Ecto neural progenitor cell (in vitro differentiated cells): ENCODE measurements around the gene YWHAH.

Experiments used
- DNase-seq: peaks from one replicate; pipeline ENCODE4 v3.0.0-alpha.2; 2018; ENCODE audit warnings: low spot score

The YWHAH gene

GRCh38 chr22:31950226-31950625, 5.9 kb downstream of the YWHAH start:
- no peak for DNase-seq

GRCh38 chr22:31951194-31952093, 7.1 kb downstream of the YWHAH start:
- DNase-seq = no peak

DNA sequence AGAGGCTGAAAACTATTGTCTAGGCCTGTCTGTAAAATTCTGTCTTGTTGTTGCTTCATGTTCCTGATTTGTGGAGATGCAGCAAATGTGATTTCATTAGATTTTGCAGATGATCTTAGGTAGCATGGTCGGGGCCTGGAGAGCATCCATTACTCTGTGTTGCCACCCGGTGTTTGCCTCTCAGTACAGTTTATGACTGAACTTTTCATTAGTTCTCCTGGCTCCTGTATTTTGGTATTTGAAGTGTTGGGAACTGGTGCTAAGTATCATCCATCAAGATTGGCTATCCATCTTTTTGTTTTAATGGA, 7.7 kb downstream of the YWHAH start:
- DNase-seq = no peak

- DNase-seq = no peak
Observed at GRCh38 chr22:31952472-31952871, 8.1 kb downstream of the YWHAH start.

DNA sequence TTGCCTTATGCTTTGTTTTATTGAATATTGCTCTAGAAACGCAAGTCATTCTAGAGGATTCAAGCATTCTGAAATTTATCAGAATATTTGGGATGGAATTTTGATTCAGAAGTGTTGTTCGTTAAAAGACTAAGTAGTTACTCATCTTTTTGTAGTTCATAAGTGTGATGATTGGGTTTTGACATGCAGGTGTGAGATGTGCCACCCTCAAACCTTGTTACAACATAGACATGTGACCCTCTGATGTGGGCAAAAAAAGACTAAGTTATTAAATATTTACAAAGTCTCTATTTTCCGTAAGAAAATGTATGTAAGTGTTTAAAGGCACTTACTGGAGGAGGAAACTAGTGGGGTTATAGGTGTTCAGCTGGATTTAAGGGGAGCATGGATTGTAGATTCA, 8.9 kb downstream of the YWHAH start:
- no peak for DNase-seq

DNA sequence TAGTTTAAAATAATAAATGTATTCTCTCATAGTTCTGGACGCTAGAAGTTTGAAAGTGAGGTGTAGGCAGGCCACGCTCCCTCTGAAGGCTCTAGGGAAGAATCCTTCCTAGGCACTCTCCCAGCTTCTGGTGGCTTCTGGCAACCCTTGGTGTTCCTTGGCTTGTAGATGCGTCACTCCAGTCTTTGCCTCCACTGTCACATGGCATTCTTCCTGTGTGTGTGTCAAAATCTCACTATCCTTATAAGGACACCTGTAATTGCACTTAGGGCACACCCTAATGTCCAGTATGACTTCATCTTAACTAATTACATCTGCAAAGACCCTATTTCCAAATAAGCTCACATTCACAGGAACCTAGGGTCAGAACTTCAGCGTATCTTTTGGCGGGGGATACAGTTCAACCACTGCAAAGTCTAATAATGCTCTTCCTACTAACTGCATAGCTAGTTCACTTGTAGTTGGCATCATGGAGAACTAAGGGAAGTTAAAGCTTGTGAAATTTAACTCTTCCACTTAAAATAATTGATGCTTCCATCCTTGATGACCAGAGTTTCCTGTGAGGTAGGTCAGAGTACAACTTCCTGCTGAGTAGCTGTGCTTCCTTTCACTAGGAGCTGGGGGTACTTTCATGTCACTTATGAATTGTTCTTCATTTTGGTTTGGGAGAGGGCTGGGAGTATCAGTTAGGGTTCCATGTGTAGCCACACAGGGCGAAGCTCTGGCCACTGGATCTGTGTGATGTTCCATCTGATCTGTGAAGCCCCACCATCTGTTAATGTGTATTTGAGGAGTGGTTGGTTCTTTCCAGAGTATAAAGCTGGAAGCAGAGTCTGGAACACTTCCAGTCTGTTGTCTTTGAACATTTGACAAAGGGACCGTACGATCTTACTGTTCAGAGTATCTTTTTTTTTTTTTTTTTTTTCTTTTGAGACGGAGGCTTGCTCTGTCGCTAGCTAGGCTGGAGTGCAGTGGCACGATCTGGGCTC, 10.5 kb downstream of the YWHAH start:
- DNase-seq = no peak

GRCh38 chr22:31956360-31956759, 12.0 kb downstream of the YWHAH start:
- DNase-seq = no peak

DNA sequence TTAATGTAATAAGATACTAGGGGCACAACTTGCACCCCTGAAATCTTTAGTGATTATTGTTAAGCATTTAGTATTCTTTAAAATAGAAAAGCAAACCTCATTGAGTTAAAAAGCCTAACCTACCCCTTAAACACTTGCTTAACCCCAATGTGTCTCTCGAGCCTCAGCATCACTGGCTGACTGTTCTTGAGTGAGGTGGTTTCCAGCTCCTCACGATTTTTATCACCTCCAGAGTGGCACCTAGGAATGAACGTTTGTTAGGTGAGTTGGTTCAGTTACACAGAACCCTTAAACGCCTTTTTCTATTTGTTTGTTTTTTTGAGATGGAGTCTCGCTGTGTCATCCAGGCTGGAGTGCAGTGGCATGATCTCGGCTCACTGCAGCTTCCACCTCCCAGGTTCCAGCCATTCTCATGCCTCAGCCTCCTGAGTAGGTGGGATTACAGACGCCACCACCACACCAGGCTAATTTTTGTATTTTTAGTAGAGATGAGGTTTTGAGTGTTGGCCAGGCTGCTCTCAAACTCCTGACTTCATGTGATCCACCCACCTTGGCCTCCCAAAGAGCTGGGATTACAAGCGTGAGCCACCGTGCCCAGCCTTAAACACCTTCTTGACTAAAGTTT, 13.7 kb downstream of the YWHAH start:
- no peak for DNase-seq

GRCh38 chr22:31958625-31959239, 14.4 kb downstream of the YWHAH start:
- no peak for DNase-seq

DNA sequence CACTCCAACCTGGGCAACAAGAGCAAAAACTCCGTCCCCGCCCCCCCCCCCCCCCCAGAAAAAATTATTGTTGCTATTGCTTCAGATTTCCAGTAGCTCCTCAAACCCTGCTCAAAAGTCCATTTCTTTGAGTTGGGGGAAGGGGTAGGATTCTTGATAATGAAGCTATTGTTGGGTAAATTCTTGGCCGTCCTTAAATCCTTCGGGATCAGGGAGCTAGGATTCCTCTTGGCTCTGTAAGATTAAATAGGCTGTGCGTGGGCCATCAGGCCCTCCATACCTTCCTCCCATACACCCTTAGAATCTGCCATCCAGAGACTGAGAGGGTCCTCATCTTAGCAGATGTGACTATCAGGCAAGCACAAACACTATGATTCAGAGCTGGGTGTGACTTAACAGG, 16.4 kb downstream of the YWHAH start:
- no peak for DNase-seq

DNA sequence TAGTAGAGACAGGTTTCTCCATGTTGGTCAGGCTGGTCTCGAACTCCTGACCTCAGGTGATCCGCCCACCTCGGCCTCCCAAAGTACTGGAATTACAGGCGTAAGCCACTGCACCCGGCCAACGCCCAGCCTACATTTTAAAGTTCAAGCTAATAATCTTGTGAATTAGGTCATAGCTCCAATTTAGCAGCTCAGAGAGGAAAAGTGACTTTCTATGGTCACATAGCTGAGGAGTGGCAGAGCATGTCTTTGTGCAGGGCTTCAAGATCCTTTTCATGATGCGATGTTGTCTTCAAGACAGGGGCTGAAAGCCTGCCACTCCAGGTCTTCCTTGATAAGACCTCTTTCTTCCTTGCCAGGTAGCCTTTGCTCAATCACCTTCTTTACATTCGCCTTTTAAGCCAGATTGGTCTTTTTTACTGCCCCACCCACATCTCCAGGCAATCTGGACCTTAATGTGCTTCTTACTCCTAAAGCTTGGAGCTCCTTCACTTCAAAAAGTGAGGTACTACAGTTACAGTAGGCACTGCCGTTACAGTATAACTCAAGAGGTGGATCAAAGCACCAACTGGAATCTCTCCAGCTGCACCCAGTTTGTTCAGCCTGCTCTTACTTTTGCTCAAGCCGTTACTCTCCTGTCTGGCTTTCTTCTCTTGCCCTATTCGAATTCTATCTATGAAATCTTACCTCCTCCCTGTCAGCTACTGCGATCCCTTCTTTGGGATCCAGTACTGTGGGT, 18.2 kb downstream of the YWHAH start:
- DNase-seq = no peak

DNA sequence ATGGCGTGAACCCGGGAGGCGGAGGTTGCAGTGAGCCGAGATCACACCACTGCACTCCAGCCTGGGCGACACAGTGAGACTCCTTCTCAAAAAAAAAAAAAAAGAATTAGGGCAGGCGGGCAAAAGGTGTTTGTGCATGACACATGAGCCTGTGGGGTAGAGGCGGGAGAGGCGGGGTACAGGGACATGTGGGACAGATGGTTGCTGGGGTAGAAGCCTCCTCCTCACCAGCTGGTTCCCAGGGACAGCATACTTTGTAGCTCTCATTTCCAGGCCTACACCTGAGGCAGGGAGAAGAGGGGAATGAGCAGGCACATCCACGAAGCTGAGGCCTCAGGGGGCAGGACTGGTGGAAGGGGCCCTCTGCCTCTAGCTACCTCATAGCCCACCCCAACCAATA, 23.7 kb downstream of the YWHAH start:
- no peak for DNase-seq

GRCh38 chr22:31969789-31970489, 25.6 kb downstream of the YWHAH start:
- DNase-seq = peak; percentile 77

- peak; percentile 97 for DNase-seq
Observed at GRCh38 chr22:31970490-31971444, 26.4 kb downstream of the YWHAH start.

DNA sequence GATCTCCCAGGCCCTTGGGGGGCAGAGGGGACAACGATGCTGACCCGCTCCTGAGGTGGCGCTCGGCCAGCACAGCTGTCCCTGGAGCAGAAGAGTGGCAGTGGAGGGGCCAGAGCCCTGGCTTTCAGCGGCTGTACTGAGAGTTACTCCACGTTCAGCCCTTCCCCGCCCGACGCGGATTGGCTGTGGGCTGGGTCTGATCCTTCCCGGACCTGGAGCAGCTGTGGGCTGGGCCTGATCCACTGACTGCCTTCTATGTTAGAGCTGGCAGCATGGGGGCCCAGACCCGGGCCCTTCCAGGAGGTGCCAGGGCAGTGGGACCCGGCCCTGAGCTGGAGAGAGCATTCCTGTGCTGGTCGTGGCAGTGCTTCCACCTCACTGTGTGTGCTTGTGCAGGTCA, 27.8 kb downstream of the YWHAH start:
- no peak for DNase-seq

- no peak for DNase-seq
Observed at GRCh38 chr22:31973739-31974138, 29.4 kb downstream of the YWHAH start.

GRCh38 chr22:31977141-31977841, 33.0 kb downstream of the YWHAH start:
- DNase-seq = peak; percentile 87

DNA sequence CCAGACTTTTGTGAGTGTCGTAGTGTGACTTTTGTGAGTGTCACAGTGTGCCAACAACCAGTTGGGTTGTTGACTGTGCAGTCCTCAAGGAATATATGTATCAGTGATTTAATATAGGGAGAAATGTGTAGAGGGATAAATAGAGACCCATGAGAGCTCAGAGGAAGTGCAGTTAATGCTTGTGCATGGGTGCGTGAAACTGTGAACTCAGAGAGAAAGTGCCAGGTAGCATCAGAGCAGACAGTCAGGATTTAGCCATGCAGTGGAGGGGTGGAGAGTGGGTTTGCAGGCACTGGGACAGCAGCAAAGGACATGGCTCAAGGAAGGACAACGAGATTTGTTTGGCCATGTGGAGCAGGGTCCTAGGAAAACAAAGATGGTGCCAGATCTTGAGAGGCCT, 33.6 kb downstream of the YWHAH start:
- no peak for DNase-seq

GRCh38 chr22:31980628-31981027, 36.3 kb downstream of the YWHAH start:
- DNase-seq = no peak
